Activated T-helper 1 cell treated with anti-CD3 and anti-CD28 coated beads, Interleukin-12 subunit alpha, Interleukin-12 subunit beta, Interleukin-2, Interleukin-4 antibody, amounts not matched to agents 30 ng/mL and 10 ng/mL and 1 ng/mL, durations not matched to agents 14 hours and 24 hours and 36 hours (primary cell): ENCODE results near the gene GOLGA8K. TPM values are rescaled to one million over a fixed set of nuclear protein-coding genes. Genes with fewer than 3 reads are reported as not detected.

Experiments used
- total RNA-seq: library from RNA; stranded (reverse); gene quantifications from 2 replicates; pipeline ENCODE4 v1.2.3, GENCODE V29; 2022

The GOLGA8K gene
- total RNA-seq, 1 donor from 2014 or later = 0.52 TPM

Other genes starting within 250 kb of the GOLGA8K start
- 2.9 and 3.3 TPM in 2 replicates for gene GOLGA8O, start 52.3 kb upstream of the GOLGA8K start, total RNA-seq
- gene GOLGA8N, start 190.2 kb upstream of the GOLGA8K start, total RNA-seq = 6.2 and 7.7 TPM in 2 replicates
- 90.2 and 96.4 TPM in 2 replicates for gene ARHGAP11A, start 212.2 kb upstream of the GOLGA8K start, total RNA-seq
- 1.6 and 2.6 TPM in 2 replicates for gene SCG5, start 238.4 kb upstream of the GOLGA8K start, total RNA-seq